Measurements from ENCODE around the gene NFKB1. TPM values are rescaled to one million over a fixed set of nuclear protein-coding genes. Genes with fewer than 3 reads are reported as not detected.
A peak's percentile ranks its signal among the peaks of the same experiment; 100 is the strongest.

Gene NFKB1
- total RNA-seq, 3 donors from 2014 or later (not counting 1 experiment from before 2014, with no cell fraction given), result 144 to 235 (median 163) TPM

- DNase-seq, result peak in 1 of 2 donors; percentile 49
- H3K27ac Mint-ChIP-seq, result peak overlapping the region; percentile 27 to 54
- no peaks in the 10 kb centered on the region for H3K27me3 Mint-ChIP-seq (ENCODE audit: low read depth in 2 of 2)
- no peaks in the 10 kb centered on the region for H3K9me3 ChIP-seq (ENCODE audit: control insufficient read depth, insufficient read depth, low read length)
- H3K27ac ChIP-seq (ENCODE audit: low read length), result no peak overlapping the region
- no peaks in the 10 kb centered on the region for H3K9me3 Mint-ChIP-seq
- H3K4me3 ChIP-seq (ENCODE audit: low read length), result no peak overlapping the region
- H3K4me1 Mint-ChIP-seq, result peaks cover 50 to 53% of the 10 kb centered on the region in 2 donors
- intact Hi-C loops (cut with micrococcal nuclease), result loop anchor here (5.0 kb wide), 1 partner anchor 48 kb away; no protein-coding TSS in a partner anchor
- ATAC-seq, result peak; percentile 38 to 45 (median 41)
- no peak overlapping the region for H3K4me3 Mint-ChIP-seq
- no peaks in the 10 kb centered on the region for H3K27me3 ChIP-seq (ENCODE audit: control insufficient read depth, insufficient read depth, low read length)
- WGBS (ENCODE audit: insufficient coverage), result 72% methylated on average over 4 of the region's 4 CpGs
- H3K36me3 ChIP-seq (ENCODE audit: control insufficient read depth, insufficient read depth, low read length), result peaks cover 7% of the 10 kb centered on the region
- H3K36me3 Mint-ChIP-seq, result no peaks in the 10 kb centered on the region
- TF ChIP-seq CTCF (IDR thresholded peaks at IDR 0.05), result no peak
- H3K4me1 ChIP-seq (ENCODE audit: control insufficient read depth, insufficient read depth, low read length), result peaks cover 7% of the 10 kb centered on the region
Measured at GRCh38 chr4:102564399-102565059, 63.4 kb downstream of the NFKB1 start.

GRCh38 chr4:102565696-102566095, 64.5 kb downstream of the NFKB1 start:
- Mint-ChIP-seq H3K27ac (peak overlapping the region; percentile 12 to 24), H3K4me3 (no peak overlapping the region), H3K4me1 (peaks cover 39 to 42% of the 10 kb centered on the region in 2 donors), H3K27me3 (ENCODE audit: low read depth in 2 of 2) (no peaks in the 10 kb centered on the region), H3K36me3 (peaks cover 6% of the 10 kb centered on the region), H3K9me3 (no peaks in the 10 kb centered on the region)
- Histone ChIP-seq H3K9me3 (ENCODE audit: control insufficient read depth, insufficient read depth, low read length) (no peaks in the 10 kb centered on the region), H3K36me3 (ENCODE audit: control insufficient read depth, insufficient read depth, low read length) (peaks cover 7% of the 10 kb centered on the region), H3K27me3 (ENCODE audit: control insufficient read depth, insufficient read depth, low read length) (no peaks in the 10 kb centered on the region), H3K4me1 (ENCODE audit: control insufficient read depth, insufficient read depth, low read length) (peaks cover 2% of the 10 kb centered on the region), H3K27ac (ENCODE audit: low read length) (no peak overlapping the region), H3K4me3 (ENCODE audit: low read length) (no peak overlapping the region)
- no peak for ATAC-seq
- WGBS (ENCODE audit: insufficient coverage), result 93% methylated on average over 2 of the region's 2 CpGs
- TF ChIP-seq CTCF (IDR thresholded peaks at IDR 0.05), result no peak
- no peak for DNase-seq
- intact Hi-C loops (cut with micrococcal nuclease), result loop anchor here (5.0 kb wide), 1 partner anchor 47 kb away; no protein-coding TSS in a partner anchor

DNA sequence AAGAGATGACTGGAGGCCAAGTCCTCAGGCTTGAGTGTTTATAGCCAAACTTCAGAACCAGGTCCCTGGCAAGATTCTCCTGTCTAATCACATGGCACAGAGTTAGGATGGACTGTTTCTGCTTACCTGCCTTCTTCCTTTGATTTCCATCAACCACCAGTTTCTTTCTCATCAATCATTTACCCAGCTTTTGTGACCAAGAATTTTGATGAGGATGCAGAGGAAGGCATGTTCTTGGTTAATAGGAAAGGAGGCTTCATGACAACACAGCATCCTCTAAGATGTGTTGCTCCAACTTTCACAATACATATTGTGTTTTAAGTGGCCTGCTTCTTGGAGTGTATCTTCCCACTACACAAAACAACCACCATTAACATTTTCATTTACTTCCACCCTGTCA, 65.3 kb downstream of the NFKB1 start:
- H3K4me1 ChIP-seq (ENCODE audit: control insufficient read depth, insufficient read depth, low read length), result no peaks in the 10 kb centered on the region
- ATAC-seq (no peak), DNase-seq (no peak)
- H3K36me3 ChIP-seq (ENCODE audit: control insufficient read depth, insufficient read depth, low read length), result peaks cover 7% of the 10 kb centered on the region
- Mint-ChIP-seq H3K36me3 (peaks cover 8% of the 10 kb centered on the region), H3K27me3 (ENCODE audit: low read depth in 2 of 2) (no peaks in the 10 kb centered on the region), H3K4me1 (peaks cover 31 to 34% of the 10 kb centered on the region in 2 donors), H3K27ac (peak overlapping the region; percentile 12 to 24), H3K4me3 (no peak overlapping the region), H3K9me3 (no peaks in the 10 kb centered on the region)
- intact Hi-C loops (cut with micrococcal nuclease), result loop anchor here (5.0 kb wide), 1 partner anchor 46 kb away; no protein-coding TSS in a partner anchor
- H3K4me3 ChIP-seq (ENCODE audit: low read length), result no peak overlapping the region
- no peak for TF ChIP-seq CTCF (IDR thresholded peaks at IDR 0.05)
- no peaks in the 10 kb centered on the region for H3K27me3 ChIP-seq (ENCODE audit: control insufficient read depth, insufficient read depth, low read length)
- no peaks in the 10 kb centered on the region for H3K9me3 ChIP-seq (ENCODE audit: control insufficient read depth, insufficient read depth, low read length)
- H3K27ac ChIP-seq (ENCODE audit: low read length), result no peak overlapping the region

Measured in natural killer cell (primary cell).